SK-N-SH (cell line): ENCODE data around the gene NOXA1.

Experiments
- EP300 ChIP-seq, 2 experiments: IDR thresholded peaks; 2 replicates each; pipeline versions ENCODE4 v1.4.0 to v1.6.1; 2012; ENCODE audit warnings: borderline replicate concordance in 1 of 2, low read depth in 1 of 2, low read length in 1 of 2
- TF ChIP-seq, protein P1 (sequence below): IDR thresholded peaks from 2 replicates; pipeline ENCODE4; 2012

GRCh38 chr9:137455359-137455991 is 32.3 kb downstream of the NOXA1 start:
- TF ChIP-seq EP300 (IDR thresholded peaks at IDR 0.05; ENCODE audit: borderline replicate concordance in 1 of 2, low read depth in 1 of 2, low read length in 1 of 2), result no peak
- TF ChIP-seq, protein P1, sequence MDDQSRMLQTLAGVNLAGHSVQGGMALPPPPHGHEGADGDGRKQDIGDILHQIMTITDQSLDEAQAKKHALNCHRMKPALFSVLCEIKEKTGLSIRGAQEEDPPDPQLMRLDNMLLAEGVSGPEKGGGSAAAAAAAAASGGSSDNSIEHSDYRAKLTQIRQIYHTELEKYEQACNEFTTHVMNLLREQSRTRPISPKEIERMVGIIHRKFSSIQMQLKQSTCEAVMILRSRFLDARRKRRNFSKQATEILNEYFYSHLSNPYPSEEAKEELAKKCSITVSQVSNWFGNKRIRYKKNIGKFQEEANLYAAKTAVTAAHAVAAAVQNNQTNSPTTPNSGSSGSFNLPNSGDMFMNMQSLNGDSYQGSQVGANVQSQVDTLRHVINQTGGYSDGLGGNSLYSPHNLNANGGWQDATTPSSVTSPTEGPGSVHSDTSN, result no peak
